ENCODE measurements around the gene CD99. TPM values are rescaled to one million over a fixed set of nuclear protein-coding genes. Genes with fewer than 3 reads are reported as not detected.

The CD99 gene
- polyA plus RNA-seq, 2 donors = 133 to 198 TPM

GRCh38 chrX:2696698-2697215 lies 5.7 kb downstream of the CD99 start:
- H3K4me1 ChIP-seq (ENCODE audit: control insufficient read depth in 2 of 2, insufficient read depth in 2 of 2, low read length in 1 of 2) = peaks cover 0 to 22% of the 10 kb centered on the region in 2 donors
- peak overlapping the region; percentile 92 to 93 for H3K27ac ChIP-seq (ENCODE audit: low read depth in 2 of 2, low read length in 1 of 2)
- peaks cover 3 to 8% of the 10 kb centered on the region in 2 donors for H3K36me3 ChIP-seq (ENCODE audit: control insufficient read depth in 2 of 2, insufficient read depth in 2 of 2, low read length in 1 of 2)
- 21 to 47% methylated on average over 8 of the region's 8 CpGs for WGBS, 2 donors
- H3K27me3 ChIP-seq (ENCODE audit: control insufficient read depth in 1 of 2, insufficient read depth in 2 of 2, low read length in 2 of 2) = no peaks in the 10 kb centered on the region
- H3K4me3 ChIP-seq (ENCODE audit: low read depth in 1 of 2, low read length in 2 of 2) = no peak overlapping the region
- no peaks in the 10 kb centered on the region for H3K9me3 ChIP-seq (ENCODE audit: control insufficient read depth in 2 of 2, insufficient read depth in 1 of 2, low read depth in 1 of 2, low read length in 1 of 2)

GRCh38 chrX:2697306-2697705 lies 6.2 kb downstream of the CD99 start:
- H3K36me3 ChIP-seq (ENCODE audit: control insufficient read depth in 2 of 2, insufficient read depth in 2 of 2, low read length in 1 of 2) = peaks cover 3 to 8% of the 10 kb centered on the region in 2 donors
- H3K27me3 ChIP-seq (ENCODE audit: control insufficient read depth in 1 of 2, insufficient read depth in 2 of 2, low read length in 2 of 2) = no peaks in the 10 kb centered on the region
- no peaks in the 10 kb centered on the region for H3K9me3 ChIP-seq (ENCODE audit: control insufficient read depth in 2 of 2, insufficient read depth in 1 of 2, low read depth in 1 of 2, low read length in 1 of 2)
- WGBS, 2 donors = 19 to 46% methylated on average over 7 of the region's 7 CpGs
- peak overlapping the region; percentile 92 to 93 for H3K27ac ChIP-seq (ENCODE audit: low read depth in 2 of 2, low read length in 1 of 2)
- H3K4me3 ChIP-seq (ENCODE audit: low read depth in 1 of 2, low read length in 2 of 2) = no peak overlapping the region
- peaks cover 4 to 22% of the 10 kb centered on the region in 2 donors for H3K4me1 ChIP-seq (ENCODE audit: control insufficient read depth in 2 of 2, insufficient read depth in 2 of 2, low read length in 1 of 2)

GRCh38 chrX:2697741-2698299 lies 6.7 kb downstream of the CD99 start:
- WGBS, 2 donors = 61 to 63% methylated on average over 9 of the region's 9 CpGs
- Histone ChIP-seq H3K4me1 (ENCODE audit: control insufficient read depth in 2 of 2, insufficient read depth in 2 of 2, low read length in 1 of 2) (peaks cover 4 to 22% of the 10 kb centered on the region in 2 donors), H3K36me3 (ENCODE audit: control insufficient read depth in 2 of 2, insufficient read depth in 2 of 2, low read length in 1 of 2) (peaks cover 3 to 8% of the 10 kb centered on the region in 2 donors), H3K27ac (ENCODE audit: low read depth in 2 of 2, low read length in 1 of 2) (peak overlapping the region; percentile 92 to 93), H3K9me3 (ENCODE audit: control insufficient read depth in 2 of 2, insufficient read depth in 1 of 2, low read depth in 1 of 2, low read length in 1 of 2) (no peaks in the 10 kb centered on the region), H3K27me3 (ENCODE audit: control insufficient read depth in 1 of 2, insufficient read depth in 2 of 2, low read length in 2 of 2) (no peaks in the 10 kb centered on the region), H3K4me3 (ENCODE audit: low read depth in 1 of 2, low read length in 2 of 2) (no peak overlapping the region)

GRCh38 chrX:2698604-2699003 lies 7.5 kb downstream of the CD99 start:
- H3K4me3 ChIP-seq (ENCODE audit: low read depth in 1 of 2, low read length in 2 of 2) = no peak overlapping the region
- peaks cover 4 to 26% of the 10 kb centered on the region in 2 donors for H3K4me1 ChIP-seq (ENCODE audit: control insufficient read depth in 2 of 2, insufficient read depth in 2 of 2, low read length in 1 of 2)
- no peaks in the 10 kb centered on the region for H3K9me3 ChIP-seq (ENCODE audit: control insufficient read depth in 2 of 2, insufficient read depth in 1 of 2, low read depth in 1 of 2, low read length in 1 of 2)
- peaks cover 3 to 8% of the 10 kb centered on the region in 2 donors for H3K36me3 ChIP-seq (ENCODE audit: control insufficient read depth in 2 of 2, insufficient read depth in 2 of 2, low read length in 1 of 2)
- WGBS, 2 donors = 66 to 69% methylated on average over 5 of the region's 5 CpGs
- H3K27ac ChIP-seq (ENCODE audit: low read depth in 2 of 2, low read length in 1 of 2) = peak overlapping the region; percentile 84 to 92
- H3K27me3 ChIP-seq (ENCODE audit: control insufficient read depth in 1 of 2, insufficient read depth in 2 of 2, low read length in 2 of 2) = no peaks in the 10 kb centered on the region

- H3K4me1 ChIP-seq (ENCODE audit: control insufficient read depth in 2 of 2, insufficient read depth in 2 of 2, low read length in 1 of 2) = peaks cover 4 to 30% of the 10 kb centered on the region in 2 donors
- no peaks in the 10 kb centered on the region for H3K27me3 ChIP-seq (ENCODE audit: control insufficient read depth in 1 of 2, insufficient read depth in 2 of 2, low read length in 2 of 2)
- 92 to 97% methylated on average over 4 of the region's 4 CpGs for WGBS, 2 donors
- no peak overlapping the region for H3K27ac ChIP-seq (ENCODE audit: low read depth in 2 of 2, low read length in 1 of 2)
- peaks cover 3 to 8% of the 10 kb centered on the region in 2 donors for H3K36me3 ChIP-seq (ENCODE audit: control insufficient read depth in 2 of 2, insufficient read depth in 2 of 2, low read length in 1 of 2)
- no peaks in the 10 kb centered on the region for H3K9me3 ChIP-seq (ENCODE audit: control insufficient read depth in 2 of 2, insufficient read depth in 1 of 2, low read depth in 1 of 2, low read length in 1 of 2)
- H3K4me3 ChIP-seq (ENCODE audit: low read depth in 1 of 2, low read length in 2 of 2) = no peak overlapping the region
These were observed 8.9 kb downstream of the CD99 start for GRCh38 chrX:2699959-2700358.

GRCh38 chrX:2700405-2701320 lies 9.6 kb downstream of the CD99 start:
- WGBS, 2 donors = 96 to 99% methylated on average over 9 of the region's 9 CpGs

GRCh38 chrX:2701600-2701999 lies 10.5 kb downstream of the CD99 start:
- Histone ChIP-seq H3K27ac (ENCODE audit: low read depth in 2 of 2, low read length in 1 of 2) (no peak overlapping the region), H3K36me3 (ENCODE audit: control insufficient read depth in 2 of 2, insufficient read depth in 2 of 2, low read length in 1 of 2) (peaks cover 3 to 8% of the 10 kb centered on the region in 2 donors), H3K27me3 (ENCODE audit: control insufficient read depth in 1 of 2, insufficient read depth in 2 of 2, low read length in 2 of 2) (no peaks in the 10 kb centered on the region), H3K4me3 (ENCODE audit: low read depth in 1 of 2, low read length in 2 of 2) (no peak overlapping the region), H3K9me3 (ENCODE audit: control insufficient read depth in 2 of 2, insufficient read depth in 1 of 2, low read depth in 1 of 2, low read length in 1 of 2) (no peaks in the 10 kb centered on the region), H3K4me1 (ENCODE audit: control insufficient read depth in 2 of 2, insufficient read depth in 2 of 2, low read length in 1 of 2) (peaks cover 4 to 33% of the 10 kb centered on the region in 2 donors)
- WGBS, 2 donors = 56% methylated on average over 6 of the region's 6 CpGs

More at GRCh38 chrX:2700405-2701320, 9.6 kb downstream of the CD99 start:
- Histone ChIP-seq H3K36me3 (ENCODE audit: control insufficient read depth in 2 of 2, insufficient read depth in 2 of 2, low read length in 1 of 2) (peaks cover 3 to 8% of the 10 kb centered on the region in 2 donors), H3K4me1 (ENCODE audit: control insufficient read depth in 2 of 2, insufficient read depth in 2 of 2, low read length in 1 of 2) (peaks cover 4 to 30% of the 10 kb centered on the region in 2 donors), H3K9me3 (ENCODE audit: control insufficient read depth in 2 of 2, insufficient read depth in 1 of 2, low read depth in 1 of 2, low read length in 1 of 2) (no peaks in the 10 kb centered on the region), H3K27ac (ENCODE audit: low read depth in 2 of 2, low read length in 1 of 2) (no peak overlapping the region), H3K27me3 (ENCODE audit: control insufficient read depth in 1 of 2, insufficient read depth in 2 of 2, low read length in 2 of 2) (no peaks in the 10 kb centered on the region), H3K4me3 (ENCODE audit: low read depth in 1 of 2, low read length in 2 of 2) (no peak overlapping the region)

- H3K9me3 ChIP-seq (ENCODE audit: control insufficient read depth in 2 of 2, insufficient read depth in 1 of 2, low read depth in 1 of 2, low read length in 1 of 2) = no peaks in the 10 kb centered on the region
- H3K27ac ChIP-seq (ENCODE audit: low read depth in 2 of 2, low read length in 1 of 2) = peak overlapping the region; percentile 25 to 69
- H3K27me3 ChIP-seq (ENCODE audit: control insufficient read depth in 1 of 2, insufficient read depth in 2 of 2, low read length in 2 of 2) = no peaks in the 10 kb centered on the region
- H3K36me3 ChIP-seq (ENCODE audit: control insufficient read depth in 2 of 2, insufficient read depth in 2 of 2, low read length in 1 of 2) = peaks cover 3 to 8% of the 10 kb centered on the region in 2 donors
- 26 to 53% methylated on average over 14 of the region's 14 CpGs for WGBS, 2 donors
- peak overlapping the region in 1 of 2 donors; percentile 10 for H3K4me3 ChIP-seq (ENCODE audit: low read depth in 1 of 2, low read length in 2 of 2)
- peaks cover 18 to 40% of the 10 kb centered on the region in 2 donors for H3K4me1 ChIP-seq (ENCODE audit: control insufficient read depth in 2 of 2, insufficient read depth in 2 of 2, low read length in 1 of 2)
These were observed 12.9 kb downstream of the CD99 start for GRCh38 chrX:2703991-2704369.

GRCh38 chrX:2705046-2705832 lies 14.1 kb downstream of the CD99 start:
- H3K4me1 ChIP-seq (ENCODE audit: control insufficient read depth in 2 of 2, insufficient read depth in 2 of 2, low read length in 1 of 2) = peaks cover 22 to 47% of the 10 kb centered on the region in 2 donors
- no peaks in the 10 kb centered on the region for H3K9me3 ChIP-seq (ENCODE audit: control insufficient read depth in 2 of 2, insufficient read depth in 1 of 2, low read depth in 1 of 2, low read length in 1 of 2)
- H3K27me3 ChIP-seq (ENCODE audit: control insufficient read depth in 1 of 2, insufficient read depth in 2 of 2, low read length in 2 of 2) = no peaks in the 10 kb centered on the region
- H3K36me3 ChIP-seq (ENCODE audit: control insufficient read depth in 2 of 2, insufficient read depth in 2 of 2, low read length in 1 of 2) = peaks cover 0 to 4% of the 10 kb centered on the region in 2 donors
- H3K27ac ChIP-seq (ENCODE audit: low read depth in 2 of 2, low read length in 1 of 2) = peak overlapping the region; percentile 24 to 25
- 66 to 67% methylated on average over 18 of the region's 18 CpGs for WGBS, 2 donors
- H3K4me3 ChIP-seq (ENCODE audit: low read depth in 1 of 2, low read length in 2 of 2) = no peak overlapping the region

Measured in esophagus (tissue), 2 donors.